ENCODE measurements around the gene PIGR. TPM values are rescaled to one million over a fixed set of nuclear protein-coding genes. Genes with fewer than 3 reads are reported as not detected.

Gene PIGR
- total and polyA plus RNA-seq, 12 donors: under 0.01 to 3.4 (median 0.55) TPM; not detected in 2

DNA sequence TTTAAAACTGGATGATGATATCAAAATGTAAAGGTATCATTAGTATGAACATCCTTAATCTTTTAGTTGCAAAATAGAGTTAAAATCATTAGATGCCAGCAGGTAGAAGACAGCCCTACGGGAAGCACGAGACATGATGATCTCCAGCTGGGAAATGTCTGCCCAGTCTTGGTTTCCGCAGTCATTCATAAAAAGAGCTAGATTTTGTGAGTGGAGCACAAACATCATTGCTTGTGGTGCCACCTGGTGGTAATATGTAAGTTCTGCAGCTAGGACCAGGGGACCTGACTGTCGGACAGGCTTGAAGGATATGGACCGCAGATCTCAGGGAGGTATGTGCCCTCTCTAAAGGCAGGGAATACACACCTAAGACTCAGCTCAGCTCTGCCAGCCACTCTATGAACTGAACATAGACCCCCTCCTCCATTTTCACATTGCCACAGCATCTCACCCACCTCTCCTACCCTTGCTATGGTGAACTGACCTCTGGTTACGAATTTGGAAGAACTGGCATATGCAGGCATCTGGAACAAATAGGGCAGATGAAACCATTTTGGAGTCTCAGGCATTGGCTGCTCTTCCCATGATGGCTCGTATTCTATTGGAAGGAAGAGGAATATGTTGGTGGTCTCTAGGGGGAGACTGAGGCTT lies 33.7 kb downstream of the PIGR start:
- intact Hi-C loops (cut with DNase I): loop anchor here (5.0 to 10.0 kb wide), 4 partner anchors 180 to 438 kb away; partner anchors contain the start of genes DYRK3 (in 2 of the 2) and IKBKE (in 1 of the 2)
- no peak overlapping the region for H3K27ac ChIP-seq
- no peaks in the 10 kb centered on the region for H3K36me3 ChIP-seq (replicated peaks in 1 of 2)
- H3K4me1 ChIP-seq (replicated peaks in 1 of 2): peaks cover 9 to 15% of the 10 kb centered on the region in 2 donors
- no peak overlapping the region for H3K4me3 ChIP-seq
- H3K9me3 ChIP-seq (replicated peaks in 1 of 3): no peaks in the 10 kb centered on the region
- peak; percentile 69 to 94 (median 79) for DNase-seq
- TF ChIP-seq, protein P1, sequence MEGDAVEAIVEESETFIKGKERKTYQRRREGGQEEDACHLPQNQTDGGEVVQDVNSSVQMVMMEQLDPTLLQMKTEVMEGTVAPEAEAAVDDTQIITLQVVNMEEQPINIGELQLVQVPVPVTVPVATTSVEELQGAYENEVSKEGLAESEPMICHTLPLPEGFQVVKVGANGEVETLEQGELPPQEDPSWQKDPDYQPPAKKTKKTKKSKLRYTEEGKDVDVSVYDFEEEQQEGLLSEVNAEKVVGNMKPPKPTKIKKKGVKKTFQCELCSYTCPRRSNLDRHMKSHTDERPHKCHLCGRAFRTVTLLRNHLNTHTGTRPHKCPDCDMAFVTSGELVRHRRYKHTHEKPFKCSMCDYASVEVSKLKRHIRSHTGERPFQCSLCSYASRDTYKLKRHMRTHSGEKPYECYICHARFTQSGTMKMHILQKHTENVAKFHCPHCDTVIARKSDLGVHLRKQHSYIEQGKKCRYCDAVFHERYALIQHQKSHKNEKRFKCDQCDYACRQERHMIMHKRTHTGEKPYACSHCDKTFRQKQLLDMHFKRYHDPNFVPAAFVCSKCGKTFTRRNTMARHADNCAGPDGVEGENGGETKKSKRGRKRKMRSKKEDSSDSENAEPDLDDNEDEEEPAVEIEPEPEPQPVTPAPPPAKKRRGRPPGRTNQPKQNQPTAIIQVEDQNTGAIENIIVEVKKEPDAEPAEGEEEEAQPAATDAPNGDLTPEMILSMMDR (IDR thresholded peaks at IDR 0.05): peak; percentile 77 to 92 (median 88)
- no peak for TF ChIP-seq POLR2A (IDR thresholded peaks at IDR 0.05)
- WGBS, 4 donors: 18 to 23% (median 19%) methylated on average over 5 to 7 of the region's 7 CpGs
- peaks cover 10% of the 10 kb centered on the region for H3K27me3 ChIP-seq

DNA sequence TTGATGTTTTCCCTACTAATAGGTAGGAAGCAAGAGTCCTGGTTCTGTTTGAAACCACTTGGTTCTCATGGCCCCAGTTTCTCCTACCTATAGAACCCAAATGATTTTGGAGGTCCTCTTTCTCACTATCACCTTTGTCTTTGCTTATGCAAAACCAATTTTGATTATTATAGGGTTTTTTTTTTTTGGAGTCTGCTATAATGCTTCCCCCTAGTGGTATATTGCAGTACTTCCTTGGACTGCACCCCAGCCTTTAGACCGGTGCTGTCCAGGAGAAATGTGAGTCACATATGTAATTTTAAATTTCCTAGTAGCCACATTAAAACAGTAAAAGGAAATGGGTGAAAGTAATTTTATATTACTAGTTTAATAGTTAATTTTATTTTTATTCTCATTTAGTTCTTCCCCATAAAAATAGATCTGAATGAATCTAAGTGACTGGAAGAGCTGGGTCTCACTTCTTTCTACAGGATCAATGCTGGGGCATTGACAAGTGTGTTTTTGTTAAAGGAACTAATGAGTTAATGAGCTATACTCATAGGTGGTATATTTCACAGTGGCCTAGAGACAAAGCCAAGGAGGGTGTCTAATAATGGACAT lies 35.1 kb downstream of the PIGR start:
- H3K4me3 ChIP-seq: no peak overlapping the region
- H3K36me3 ChIP-seq (replicated peaks in 1 of 2): no peaks in the 10 kb centered on the region
- DNase-seq: peak; percentile 44 to 73 (median 56)
- 0 to 3% (median 1%) methylated on average over 1 of the region's 1 CpG for WGBS, 4 donors
- peaks cover 9 to 15% of the 10 kb centered on the region in 2 donors for H3K4me1 ChIP-seq (replicated peaks in 1 of 2)
- TF ChIP-seq, protein P1 (IDR thresholded peaks at IDR 0.05): peak; percentile 57 to 95 (median 80)
- TF ChIP-seq POLR2A (IDR thresholded peaks at IDR 0.05): no peak
- no peaks in the 10 kb centered on the region for H3K9me3 ChIP-seq (replicated peaks in 1 of 3)
- intact Hi-C loops (cut with DNase I): loop anchor here (5.0 to 10.0 kb wide), 4 partner anchors 179 to 436 kb away; partner anchors contain the start of genes DYRK3 (in 2 of the 2) and IKBKE (in 1 of the 2)
- H3K27ac ChIP-seq: no peak overlapping the region
- peaks cover 10% of the 10 kb centered on the region for H3K27me3 ChIP-seq

DNA sequence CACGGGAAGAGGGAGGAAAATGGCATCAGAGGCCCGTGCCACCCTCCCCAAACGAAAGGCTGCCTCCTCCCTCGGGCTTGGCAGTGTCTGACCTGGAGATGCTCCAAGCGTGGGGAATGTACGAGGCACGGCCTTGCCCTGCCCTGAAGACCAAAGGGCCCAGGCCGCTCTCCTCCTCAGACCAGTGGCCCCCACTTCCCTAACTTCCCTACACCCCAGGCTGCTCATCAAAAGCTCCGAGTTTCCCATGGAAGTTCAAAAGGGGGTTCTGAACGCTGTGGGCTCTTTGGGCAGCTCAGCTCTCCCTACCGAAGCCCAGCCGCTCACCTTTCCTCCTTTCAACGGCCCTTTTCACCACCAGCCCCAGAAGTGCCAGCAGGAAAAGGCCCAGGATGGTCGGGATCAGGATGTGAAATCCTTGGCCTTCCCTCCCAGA lies 36.4 kb downstream of the PIGR start:
- H3K36me3 ChIP-seq (replicated peaks in 1 of 2): no peaks in the 10 kb centered on the region
- DNase-seq: peak in 1 of 7 donors; percentile 14
- H3K4me1 ChIP-seq (replicated peaks in 1 of 2): peaks cover 9 to 15% of the 10 kb centered on the region in 2 donors
- H3K9me3 ChIP-seq (replicated peaks in 1 of 3): no peaks in the 10 kb centered on the region
- no peak for TF ChIP-seq POLR2A (IDR thresholded peaks at IDR 0.05)
- TF ChIP-seq, protein P1 (IDR thresholded peaks at IDR 0.05): no peak
- peak overlapping the region in 1 of 5 donors; percentile 26 for H3K27ac ChIP-seq
- intact Hi-C loops (cut with DNase I): loop anchor here (5.0 to 10.0 kb wide), 5 partner anchors 175 to 435 kb away; partner anchors contain the start of genes DYRK3 (in 2 of the 2) and IKBKE (in 1 of the 2)
- 25 to 42% (median 35%) methylated on average over 3 to 14 of the region's 14 CpGs for WGBS, 4 donors
- peaks cover 10% of the 10 kb centered on the region for H3K27me3 ChIP-seq
- H3K4me3 ChIP-seq: peak overlapping the region in 2 of 4 donors; percentile 27 to 56

Data from adrenal gland (tissue), 12 donors.